Natural killer cell (primary cell): ENCODE results near the gene VGLL4. TPM values are rescaled to one million over a fixed set of nuclear protein-coding genes. Genes with fewer than 3 reads are reported as not detected.
A peak's percentile ranks its signal among the peaks of the same experiment; 100 is the strongest.

Experiments
- ATAC-seq, 3 donors: fragments of 150-1000 bp in 2 of 3; fragments of 200-7000 bp in 1 of 3; cut with Tn5 transposase; 1 replicate in 1 of 3; 2 replicates in 2 of 3; pipeline ENCODE4 v1.10.0; 2021; ENCODE audit warnings: mild to moderate bottlenecking in 2 of 3, moderate library complexity in 2 of 3
- DNase-seq, 2 donors: peaks; one replicate each; pipeline versions ENCODE4 v3.0.0 to v3.0.0-alpha.2; 2013 to 2021; ENCODE audit warnings: mixed read lengths in 1 of 2
- H3K27ac ChIP-seq: one replicate; pipeline ENCODE4 v1.5.1; 2013; ENCODE audit warnings: mild to moderate bottlenecking, low read length
- H3K27me3 ChIP-seq: one replicate; pipeline ENCODE4 v1.6.1; 2013; ENCODE audit warnings: low read length; ENCODE audit not compliant: control insufficient read depth, insufficient read depth
- H3K36me3 ChIP-seq: one replicate; pipeline ENCODE4 v1.6.1; 2013; ENCODE audit warnings: low read length; ENCODE audit not compliant: control insufficient read depth, insufficient read depth
- H3K4me1 ChIP-seq: one replicate; pipeline ENCODE4 v1.6.1; 2013; ENCODE audit warnings: low read length; ENCODE audit not compliant: control insufficient read depth, insufficient read depth
- H3K4me3 ChIP-seq: one replicate; pipeline ENCODE4 v1.5.1; 2013; ENCODE audit warnings: low read length
- H3K9me3 ChIP-seq: one replicate; pipeline ENCODE4 v1.6.1; 2013; ENCODE audit warnings: low read length; ENCODE audit not compliant: control insufficient read depth, insufficient read depth
- H3K27ac Mint-ChIP-seq, 2 donors: one replicate each; pipeline ENCODE4 v1.8.0; 2022; ENCODE audit warnings: mild to moderate bottlenecking in 2 of 2, mixed read lengths in 2 of 2, moderate library complexity in 1 of 2
- H3K27me3 Mint-ChIP-seq, 2 donors: one replicate each; pipeline ENCODE4 v1.8.0; 2022; ENCODE audit warnings: low read depth in 2 of 2, mixed read lengths in 2 of 2
- H3K36me3 Mint-ChIP-seq: one replicate; pipeline ENCODE4 v1.8.0; 2022; ENCODE audit warnings: mixed read lengths
- H3K4me1 Mint-ChIP-seq, 2 donors: one replicate each; pipeline ENCODE4 v1.8.0; 2022; ENCODE audit warnings: mixed read lengths in 2 of 2
- H3K4me3 Mint-ChIP-seq: one replicate; pipeline ENCODE4 v1.8.0; 2022; ENCODE audit warnings: mild to moderate bottlenecking, moderate library complexity, mixed read lengths
- H3K9me3 Mint-ChIP-seq, 2 donors: one replicate each; pipeline ENCODE4 v1.8.0; 2022; ENCODE audit warnings: mixed read lengths in 2 of 2
- CTCF ChIP-seq: fragments of 200-600 bp; IDR thresholded peaks from one replicate; pipeline ENCODE4 v1.8.0; 2022; ENCODE audit warnings: antibody characterized with exemption
- WGBS: methylation state at CpG from one replicate; pipeline ENCODE4 v1.1.7; 2013; ENCODE audit warnings: missing lambda C conversion rate; ENCODE audit not compliant: insufficient coverage; 5-methylcytosine and 5-hydroxymethylcytosine counted together
- intact Hi-C: fragments of 100-400 bp; cut with micrococcal nuclease; formaldehyde crosslinking; loops from one replicate; pipeline ENCODE4 v1.14.2; 2022
- total RNA-seq, 4 donors: library from RNA; stranded (reverse); fragments of 120-200 nt in 1 of 4; gene quantifications; one replicate each; pipeline versions ENCODE4 v1.2.3 to v1.2.4, GENCODE V29; 2013 to 2022

Gene VGLL4
- total RNA-seq, 3 donors from 2014 or later (not counting 1 experiment from before 2014, with no cell fraction given): 29.5 to 42.8 (median 34.6) TPM

GRCh38 chr3:11609481-11609880 lies 34.2 kb downstream of the VGLL4 start:
- Mint-ChIP-seq H3K36me3 (no peaks in the 10 kb centered on the region), H3K27ac (peak overlapping the region; percentile 87), H3K4me1 (peaks cover 88 to 90% of the 10 kb centered on the region in 2 donors), H3K27me3 (no peaks in the 10 kb centered on the region), H3K9me3 (no peaks in the 10 kb centered on the region), H3K4me3 (peak overlapping the region; percentile 81)
- ATAC-seq (no peak), DNase-seq (no peak)
- TF ChIP-seq CTCF: no peak
- H3K27me3 ChIP-seq: no peaks in the 10 kb centered on the region
- H3K36me3 ChIP-seq: no peaks in the 10 kb centered on the region
- no peak overlapping the region for H3K4me3 ChIP-seq
- H3K27ac ChIP-seq: peak overlapping the region; percentile 8
- intact Hi-C loops: no loop called here
- no peaks in the 10 kb centered on the region for H3K9me3 ChIP-seq
- WGBS: over 99% methylated on average over 9 of the region's 9 CpGs
- peaks cover 23% of the 10 kb centered on the region for H3K4me1 ChIP-seq

- WGBS: 90% methylated on average over 1 of the region's 3 CpGs
- Histone ChIP-seq H3K27ac (no peak overlapping the region), H3K27me3 (no peaks in the 10 kb centered on the region), H3K9me3 (no peaks in the 10 kb centered on the region), H3K4me1 (peaks cover 23% of the 10 kb centered on the region), H3K4me3 (no peak overlapping the region), H3K36me3 (no peaks in the 10 kb centered on the region)
- Mint-ChIP-seq H3K27me3 (no peaks in the 10 kb centered on the region), H3K27ac (peak overlapping the region; percentile 25 to 31), H3K4me3 (no peak overlapping the region), H3K36me3 (no peaks in the 10 kb centered on the region), H3K9me3 (no peaks in the 10 kb centered on the region), H3K4me1 (peaks cover 72 to 73% of the 10 kb centered on the region in 2 donors)
- TF ChIP-seq CTCF: no peak
- DNase-seq (no peak), ATAC-seq (no peak)
- intact Hi-C loops: no loop called here
These were observed 35.9 kb downstream of the VGLL4 start for GRCh38 chr3:11607816-11608215.

GRCh38 chr3:11606865-11607440 lies 36.8 kb downstream of the VGLL4 start:
- Mint-ChIP-seq H3K9me3 (no peaks in the 10 kb centered on the region), H3K4me1 (peaks cover 67 to 68% of the 10 kb centered on the region in 2 donors), H3K4me3 (no peak overlapping the region), H3K36me3 (no peaks in the 10 kb centered on the region), H3K27ac (peak overlapping the region; percentile 8 to 25), H3K27me3 (no peaks in the 10 kb centered on the region)
- peaks cover 23% of the 10 kb centered on the region for H3K4me1 ChIP-seq
- H3K27me3 ChIP-seq: no peaks in the 10 kb centered on the region
- no peak for DNase-seq
- H3K9me3 ChIP-seq: no peaks in the 10 kb centered on the region
- WGBS: 95% methylated on average over 6 of the region's 6 CpGs
- H3K36me3 ChIP-seq: no peaks in the 10 kb centered on the region
- H3K27ac ChIP-seq: no peak overlapping the region
- intact Hi-C loops: no loop called here
- no peak for TF ChIP-seq CTCF
- H3K4me3 ChIP-seq: no peak overlapping the region
- ATAC-seq: no peak
